Airway epithelial cell (primary cell): ENCODE data around the gene KCNAB3. TPM values are rescaled to one million over a fixed set of nuclear protein-coding genes. Genes with fewer than 3 reads are reported as not detected.

Experiments
- total RNA-seq: library from RNA; depleted of rRNA; stranded (reverse); fragments of >200 nt; gene quantifications from 2 replicates; pipeline ENCODE4 v1.2.3, GENCODE V29; 2015

KCNAB3 gene
- total RNA-seq = 0.21 and 0.33 TPM in 2 replicates

GRCh38 chr17:7929158-7930023 lies at the start of gene KCNAB3:
Gene KCNAB3, minus strand, starts transcription at chr17:7929856. Its CDS starts 421 bp downstream, at chr17:7929435.

GRCh38 chr17:7931709-7932482 lies 2.2 kb upstream of the KCNAB3 start, which contains the start of the genes CNTROB and TRAPPC1:
Gene CNTROB, plus strand, starts transcription at chr17:7932206. Its CDS starts 874 bp downstream, at chr17:7933080.
Gene TRAPPC1, minus strand, starts transcription at chr17:7931946. Its CDS starts 117 bp downstream, at chr17:7931829.

GRCh38 chr17:7915611-7916384 lies 13.9 kb downstream of the KCNAB3 start, which contains the start of gene RNF227:
Gene RNF227, minus strand, starts transcription at chr17:7916289. Its CDS starts 94 bp downstream, at chr17:7916195.

GRCh38 chr17:7888184-7888920 lies 41.3 kb downstream of the KCNAB3 start, which contains the start of gene CHD3:
Gene CHD3, plus strand, starts transcription at chr17:7888789. Its CDS starts 212 bp downstream, at chr17:7889001.

Other genes starting within 250 kb of the KCNAB3 start
- 47.3 and 58.3 TPM in 2 replicates for gene TP53, start 242.4 kb downstream of the KCNAB3 start, total RNA-seq
- 9.3 and 13.6 TPM in 2 replicates for gene WRAP53, start 241.4 kb downstream of the KCNAB3 start, total RNA-seq
- gene EFNB3, start 224.7 kb downstream of the KCNAB3 start, total RNA-seq = 2.0 and 2.6 TPM in 2 replicates
- gene DNAH2, start 212.1 kb downstream of the KCNAB3 start, total RNA-seq = 0.21 and 0.33 TPM in 2 replicates
- gene KDM6B, start 95.6 kb downstream of the KCNAB3 start, total RNA-seq = 7.7 and 8.0 TPM in 2 replicates
- 0.63 TPM in 1 of 2 replicates, not detected in the other for gene TMEM88, start 74.8 kb downstream of the KCNAB3 start, total RNA-seq
- 72.6 and 78.8 TPM in 2 replicates for gene NAA38, start 72.3 kb downstream of the KCNAB3 start, total RNA-seq
- 6.5 and 7.0 TPM in 2 replicates for gene CYB5D1, start 71.9 kb downstream of the KCNAB3 start, total RNA-seq
- 67.2 and 79.1 TPM in 2 replicates for gene CHD3, start 41.1 kb downstream of the KCNAB3 start, total RNA-seq
- gene RNF227, start 13.6 kb downstream of the KCNAB3 start, total RNA-seq = 1.9 and 4.2 TPM in 2 replicates
- gene TRAPPC1, start 2.1 kb upstream of the KCNAB3 start, total RNA-seq = 88.2 and 93.5 TPM in 2 replicates
- 17.9 and 20.2 TPM in 2 replicates for gene CNTROB, start 2.4 kb upstream of the KCNAB3 start, total RNA-seq
- gene GUCY2D, start 72.8 kb upstream of the KCNAB3 start, total RNA-seq = 0.14 and 0.84 TPM in 2 replicates
- gene ALOX15B, start 109.2 kb upstream of the KCNAB3 start, total RNA-seq = 50.2 and 69.3 TPM in 2 replicates
- 1.1 and 3.5 TPM in 2 replicates for gene ALOX12B, start 157.9 kb upstream of the KCNAB3 start, total RNA-seq
- gene ALOXE3, start 188.7 kb upstream of the KCNAB3 start, total RNA-seq = 2.1 and 3.2 TPM in 2 replicates
- gene HES7, start 194.2 kb upstream of the KCNAB3 start, total RNA-seq = 1.8 and 1.9 TPM in 2 replicates
- 47.4 and 70.4 TPM in 2 replicates for gene PER1, start 222.5 kb upstream of the KCNAB3 start, total RNA-seq
- gene VAMP2, start 233.1 kb upstream of the KCNAB3 start, total RNA-seq = 3.3 and 5.9 TPM in 2 replicates
- gene TMEM107, start 246.5 kb upstream of the KCNAB3 start, total RNA-seq = 41.7 and 46.1 TPM in 2 replicates